Stimulated activated memory B cell treated with anti-CD40 and anti-IgM and Interleukin-4, amounts not matched to agents 10 μg/mL and 1 μg/mL and 100 μg/mL, for 72 hours (primary cell): ENCODE data around the gene TTBK1.

Source experiments
- ATAC-seq: fragments of 150-1000 bp; cut with Tn5 transposase; 2 replicates; pipeline ENCODE4 v1.10.0; 2021
- H3K27ac Mint-ChIP-seq: one replicate; pipeline ENCODE4 v1.8.0; 2022; ENCODE audit warnings: mild to moderate bottlenecking, mixed read lengths
- H3K27me3 Mint-ChIP-seq: one replicate; pipeline ENCODE4 v1.8.0; 2022; ENCODE audit warnings: mixed read lengths
- H3K36me3 Mint-ChIP-seq: one replicate; pipeline ENCODE4 v1.8.0; 2022; ENCODE audit warnings: mixed read lengths
- H3K4me1 Mint-ChIP-seq: one replicate; pipeline ENCODE4 v1.8.0; 2022; ENCODE audit warnings: mixed read lengths
- H3K4me3 Mint-ChIP-seq: one replicate; pipeline ENCODE4 v1.8.0; 2022; ENCODE audit warnings: mild to moderate bottlenecking, moderate library complexity, mixed read lengths
- H3K9me3 Mint-ChIP-seq: one replicate; pipeline ENCODE4 v1.8.0; 2022; ENCODE audit warnings: mixed read lengths

The TTBK1 gene

GRCh38 chr6:43217351-43217750 lies 25.9 kb upstream of the TTBK1 start:
- ATAC-seq: no peak
- Mint-ChIP-seq H3K27me3 (no peaks in the 10 kb centered on the region), H3K9me3 (no peaks in the 10 kb centered on the region), H3K4me3 (no peak overlapping the region), H3K27ac (no peak overlapping the region), H3K36me3 (peaks cover 70% of the 10 kb centered on the region), H3K4me1 (peaks cover 23% of the 10 kb centered on the region)

DNA sequence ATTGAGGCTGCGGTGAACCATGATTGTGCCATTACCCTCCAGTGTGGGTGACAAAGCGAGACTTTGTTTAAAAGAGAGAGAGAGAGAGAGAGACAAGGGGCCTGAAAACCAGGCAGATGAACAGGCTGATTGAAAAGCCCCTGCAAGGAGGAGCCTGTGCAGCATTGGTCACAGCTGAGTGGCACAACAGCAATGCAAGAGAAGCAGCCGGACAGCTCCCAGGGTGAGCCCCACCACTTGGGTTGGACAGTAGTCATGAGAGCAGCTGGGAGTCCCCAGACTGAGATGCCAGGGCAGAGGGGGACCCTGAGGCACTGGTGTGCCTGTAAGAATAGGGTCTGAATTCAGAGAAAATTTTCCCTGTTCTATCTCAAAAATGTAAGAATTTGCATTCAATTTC lies 24.2 kb upstream of the TTBK1 start:
- H3K27ac Mint-ChIP-seq: peak overlapping the region; percentile 24
- no peak for ATAC-seq
- H3K4me1 Mint-ChIP-seq: peaks cover 39% of the 10 kb centered on the region
- no peak overlapping the region for H3K4me3 Mint-ChIP-seq
- peaks cover 56% of the 10 kb centered on the region for H3K36me3 Mint-ChIP-seq
- no peaks in the 10 kb centered on the region for H3K27me3 Mint-ChIP-seq
- no peaks in the 10 kb centered on the region for H3K9me3 Mint-ChIP-seq

DNA sequence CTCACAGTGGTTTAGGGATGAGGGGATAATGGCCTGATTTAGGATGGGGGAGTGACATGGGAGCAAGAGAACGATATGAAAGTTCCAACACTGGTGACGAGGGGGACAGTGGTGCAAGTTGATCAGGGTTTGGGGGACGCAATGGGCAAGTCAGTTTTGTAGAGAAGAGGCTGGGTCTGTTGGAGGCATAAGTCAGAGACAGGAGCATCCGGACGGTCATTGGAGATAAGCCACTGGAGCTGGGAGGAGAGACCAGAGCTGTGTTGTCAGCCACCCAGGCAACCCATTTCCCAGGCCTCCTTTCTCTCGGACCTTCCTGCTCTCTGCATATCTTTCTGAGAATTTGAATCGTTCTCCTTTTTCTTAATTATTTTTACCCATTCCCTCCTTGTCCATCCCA lies 23.5 kb upstream of the TTBK1 start:
- Mint-ChIP-seq H3K36me3 (peaks cover 52% of the 10 kb centered on the region), H3K4me1 (peaks cover 46% of the 10 kb centered on the region)

GRCh38 chr6:43220439-43220951 lies 22.8 kb upstream of the TTBK1 start:
- Mint-ChIP-seq H3K36me3 (peaks cover 49% of the 10 kb centered on the region), H3K9me3 (no peaks in the 10 kb centered on the region), H3K4me1 (peaks cover 51% of the 10 kb centered on the region), H3K27ac (peak overlapping the region; percentile 95), H3K4me3 (no peak overlapping the region), H3K27me3 (no peaks in the 10 kb centered on the region)
- no peak for ATAC-seq

More for the DNA sequence above, 23.5 kb upstream of the TTBK1 start:
- ATAC-seq: no peak
- Mint-ChIP-seq H3K27me3 (no peaks in the 10 kb centered on the region), H3K27ac (peak overlapping the region; percentile 24), H3K9me3 (no peaks in the 10 kb centered on the region), H3K4me3 (no peak overlapping the region)

GRCh38 chr6:43221046-43221972 lies 22.0 kb upstream of the TTBK1 start:
- Mint-ChIP-seq H3K9me3 (no peaks in the 10 kb centered on the region), H3K27me3 (no peaks in the 10 kb centered on the region), H3K36me3 (peaks cover 52% of the 10 kb centered on the region), H3K4me1 (peaks cover 59% of the 10 kb centered on the region), H3K27ac (peak overlapping the region; percentile 95), H3K4me3 (no peak overlapping the region)
- no peak for ATAC-seq

- H3K9me3 Mint-ChIP-seq: no peaks in the 10 kb centered on the region
- H3K4me3 Mint-ChIP-seq: peak overlapping the region; percentile 13
- ATAC-seq: no peak
- H3K4me1 Mint-ChIP-seq: peaks cover 65% of the 10 kb centered on the region
- H3K36me3 Mint-ChIP-seq: peaks cover 50% of the 10 kb centered on the region
- H3K27ac Mint-ChIP-seq: peak overlapping the region; percentile 95
- H3K27me3 Mint-ChIP-seq: no peaks in the 10 kb centered on the region
Measured at GRCh38 chr6:43222418-43223059, 20.7 kb upstream of the TTBK1 start.

- Mint-ChIP-seq H3K27me3 (no peaks in the 10 kb centered on the region), H3K4me1 (peaks cover 72% of the 10 kb centered on the region), H3K9me3 (no peaks in the 10 kb centered on the region), H3K36me3 (peaks cover 47% of the 10 kb centered on the region), H3K4me3 (peak overlapping the region; percentile 13), H3K27ac (peak overlapping the region; percentile 95)
- no peak for ATAC-seq
Measured at GRCh38 chr6:43223175-43223574, 20.1 kb upstream of the TTBK1 start.

- no peak for ATAC-seq
- peaks cover 72% of the 10 kb centered on the region for H3K4me1 Mint-ChIP-seq
- peaks cover 21% of the 10 kb centered on the region for H3K36me3 Mint-ChIP-seq
- H3K27ac Mint-ChIP-seq: peak overlapping the region; percentile 95
- peaks cover 4% of the 10 kb centered on the region for H3K27me3 Mint-ChIP-seq
- H3K4me3 Mint-ChIP-seq: no peak overlapping the region
- H3K9me3 Mint-ChIP-seq: no peaks in the 10 kb centered on the region
Measured at GRCh38 chr6:43226192-43226851, 17.0 kb upstream of the TTBK1 start.

GRCh38 chr6:43228951-43229802 lies 14.1 kb upstream of the TTBK1 start, which contains the start of gene DNPH1:
TSS of gene DNPH1 (minus strand) at chr6:43229481. CDS start at chr6:43229456, 25 bp downstream.
- H3K36me3 Mint-ChIP-seq: peaks cover 18% of the 10 kb centered on the region
- peaks cover 24% of the 10 kb centered on the region for H3K27me3 Mint-ChIP-seq
- peak within 1 kb of the TSS; percentile 89 for H3K27ac Mint-ChIP-seq
- no peaks in the 10 kb centered on the region for H3K9me3 Mint-ChIP-seq
- peak within 1 kb of the TSS; percentile 89 for H3K4me3 Mint-ChIP-seq
- peaks cover 52% of the 10 kb centered on the region for H3K4me1 Mint-ChIP-seq
- ATAC-seq: peak; percentile 89

GRCh38 chr6:43229803-43230620 lies 13.3 kb upstream of the TTBK1 start:
- peaks cover 45% of the 10 kb centered on the region for H3K4me1 Mint-ChIP-seq
- peak overlapping the region; percentile 89 for H3K27ac Mint-ChIP-seq
- peaks cover 18% of the 10 kb centered on the region for H3K36me3 Mint-ChIP-seq
- ATAC-seq: no peak
- peaks cover 24% of the 10 kb centered on the region for H3K27me3 Mint-ChIP-seq
- H3K4me3 Mint-ChIP-seq: peak overlapping the region; percentile 89
- H3K9me3 Mint-ChIP-seq: no peaks in the 10 kb centered on the region

GRCh38 chr6:43231053-43231452 lies 12.2 kb upstream of the TTBK1 start:
- peaks cover 24% of the 10 kb centered on the region for H3K27me3 Mint-ChIP-seq

DNA sequence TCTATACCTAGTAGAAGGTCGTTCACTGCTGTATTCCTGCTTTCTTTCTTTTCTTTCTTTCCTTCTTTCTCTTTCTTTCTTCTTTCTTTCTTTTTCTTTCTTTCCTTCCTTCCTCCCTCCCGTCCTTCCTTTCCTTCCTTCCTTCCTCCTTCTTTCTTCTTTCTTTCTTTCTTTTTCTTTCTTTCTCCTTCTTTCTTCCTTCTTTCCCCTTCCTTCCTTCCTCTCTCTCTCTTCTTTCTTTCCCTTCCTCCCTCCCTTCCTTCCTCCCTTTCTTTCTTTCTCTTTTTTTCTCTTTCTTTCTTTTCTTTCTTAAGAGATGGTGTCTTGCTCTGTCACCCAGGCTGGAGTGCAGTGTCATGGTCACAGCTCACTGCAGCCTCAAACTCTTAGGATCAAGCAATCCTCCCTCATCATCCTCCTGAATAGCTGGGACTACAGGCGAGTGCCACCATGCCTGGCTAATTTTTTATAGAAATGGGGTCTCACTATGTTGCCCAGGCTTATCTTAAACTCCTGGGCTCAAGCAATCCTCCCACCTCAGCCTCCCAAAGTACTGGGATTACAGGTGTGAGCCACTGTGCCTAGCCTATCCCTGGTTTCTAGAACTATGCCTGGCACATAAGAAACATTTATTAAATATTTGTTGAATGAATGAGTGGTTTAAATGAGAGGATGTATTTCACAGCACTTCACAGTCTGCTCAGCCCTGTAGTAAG lies 11.4 kb upstream of the TTBK1 start:
- Mint-ChIP-seq H3K9me3 (no peaks in the 10 kb centered on the region), H3K4me3 (no peak overlapping the region), H3K4me1 (peaks cover 27% of the 10 kb centered on the region), H3K36me3 (peaks cover under 1% of the 10 kb centered on the region), H3K27me3 (peaks cover 32% of the 10 kb centered on the region), H3K27ac (no peak overlapping the region)
- ATAC-seq: no peak

More at GRCh38 chr6:43231053-43231452, 12.2 kb upstream of the TTBK1 start:
- Mint-ChIP-seq H3K4me1 (peaks cover 35% of the 10 kb centered on the region), H3K4me3 (no peak overlapping the region), H3K36me3 (peaks cover 9% of the 10 kb centered on the region), H3K9me3 (no peaks in the 10 kb centered on the region), H3K27ac (no peak overlapping the region)
- no peak for ATAC-seq

GRCh38 chr6:43235841-43236240 lies 7.4 kb upstream of the TTBK1 start:
- Mint-ChIP-seq H3K36me3 (peaks cover 7% of the 10 kb centered on the region), H3K27me3 (peaks cover 40% of the 10 kb centered on the region), H3K4me1 (peaks cover 7% of the 10 kb centered on the region), H3K4me3 (no peak overlapping the region), H3K9me3 (peaks cover 4% of the 10 kb centered on the region), H3K27ac (no peak overlapping the region)
- ATAC-seq: no peak
